Peyer's patch (tissue), 4 donors: Measurements from ENCODE around the gene TXNIP. TPM values are rescaled to one million over a fixed set of nuclear protein-coding genes. Genes with fewer than 3 reads are reported as not detected.

Source experiments
- DNase-seq, 3 donors: peaks; one replicate each; pipeline ENCODE4 v3.0.0-alpha.2; 2017 to 2019
- H3K27ac ChIP-seq, 4 donors: fragments of 200-600 bp; sonication (generic); one replicate each; pipeline ENCODE4 v1.5.1; 2016 to 2019
- H3K27me3 ChIP-seq, 2 donors: fragments of 200-600 bp; sonication (generic); one replicate each; pipeline ENCODE4 v1.5.1; 2019
- H3K36me3 ChIP-seq, 3 donors: fragments of 200-600 bp; sonication (generic); one replicate each; pipeline ENCODE4 v1.5.1; 2016 to 2019
- H3K4me1 ChIP-seq, 4 donors: fragments of 200-600 bp; sonication (generic); one replicate each; pipeline ENCODE4 v1.5.1; 2016 to 2019
- H3K4me3 ChIP-seq, 4 donors: fragments of 200-600 bp; sonication (generic); 1 replicate in 3 of 4; 2 replicates in 1 of 4; pipeline ENCODE4 v1.5.1; 2016 to 2019; ENCODE audit warnings: mild to moderate bottlenecking in 1 of 4
- H3K9me3 ChIP-seq, 4 donors: fragments of 200-600 bp; sonication (generic); one replicate each; pipeline ENCODE4 v1.5.1; 2016 to 2019; ENCODE audit warnings: mild to moderate bottlenecking in 1 of 4
- POLR2A ChIP-seq, 2 donors: fragments of 450-650 bp; IDR thresholded peaks; one replicate each; pipeline ENCODE4 v1.5.1; 2017; ENCODE audit warnings: antibody characterized with exemption in 2 of 2, mild to moderate bottlenecking in 2 of 2, moderate library complexity in 2 of 2
- total RNA-seq, 4 donors: library from RNA; depleted of rRNA; stranded (reverse); fragments of >200 nt; gene quantifications; one replicate each; pipeline ENCODE4 v1.1.0, GENCODE V29; 2016
- TF ChIP-seq, protein P1 (sequence below), 6 experiments: fragments of 450-650 bp in 4 of 6; fragments of 200-600 bp in 2 of 6; sonication (generic) in 1 of 6; IDR thresholded peaks; one replicate each; pipeline ENCODE4 v1.5.1; 2017 to 2019; ENCODE audit warnings: antibody characterized with exemption in 6 of 6, mild to moderate bottlenecking in 3 of 6, moderate library complexity in 1 of 6

The TXNIP gene
- total RNA-seq, 4 donors from 2014 or later, result 313 to 1,366 (median 694) TPM

DNA sequence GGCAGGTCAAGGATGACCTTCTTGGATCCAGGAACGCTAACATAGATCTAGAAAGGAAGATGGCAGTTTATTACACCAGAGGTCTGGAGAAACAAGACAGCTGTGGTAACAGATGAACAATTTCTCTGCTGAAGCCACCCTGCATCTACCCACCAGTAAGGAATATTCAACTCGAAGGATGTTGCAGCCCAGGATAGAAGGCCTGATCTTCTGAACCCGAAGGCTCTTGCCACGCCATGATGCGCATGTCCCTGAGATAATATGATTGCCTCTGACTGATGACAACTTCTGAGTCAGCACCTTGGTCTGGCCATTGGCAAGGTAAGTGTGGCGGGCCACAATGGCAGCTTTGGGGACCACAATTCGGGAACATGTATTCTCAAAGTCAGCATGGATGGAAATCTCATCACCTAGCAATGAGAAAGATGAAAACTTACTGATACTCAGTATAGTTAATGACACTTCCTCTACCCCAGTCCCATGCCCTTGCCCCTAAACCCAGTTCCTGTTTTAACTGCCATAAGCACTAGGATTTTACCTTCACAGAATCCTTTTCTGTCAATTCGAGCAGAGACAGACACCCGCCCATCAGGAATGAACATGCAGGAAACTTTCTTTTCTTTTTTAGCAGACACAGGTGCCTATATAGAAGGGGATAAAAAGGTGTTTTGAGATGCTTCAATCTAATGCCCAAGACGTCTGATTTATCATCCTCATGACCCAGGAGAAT lies 1.8 kb downstream of the TXNIP start:
- DNase-seq, result peak in 2 of 3 donors; percentile 40 to 78
- TF ChIP-seq, protein P1, sequence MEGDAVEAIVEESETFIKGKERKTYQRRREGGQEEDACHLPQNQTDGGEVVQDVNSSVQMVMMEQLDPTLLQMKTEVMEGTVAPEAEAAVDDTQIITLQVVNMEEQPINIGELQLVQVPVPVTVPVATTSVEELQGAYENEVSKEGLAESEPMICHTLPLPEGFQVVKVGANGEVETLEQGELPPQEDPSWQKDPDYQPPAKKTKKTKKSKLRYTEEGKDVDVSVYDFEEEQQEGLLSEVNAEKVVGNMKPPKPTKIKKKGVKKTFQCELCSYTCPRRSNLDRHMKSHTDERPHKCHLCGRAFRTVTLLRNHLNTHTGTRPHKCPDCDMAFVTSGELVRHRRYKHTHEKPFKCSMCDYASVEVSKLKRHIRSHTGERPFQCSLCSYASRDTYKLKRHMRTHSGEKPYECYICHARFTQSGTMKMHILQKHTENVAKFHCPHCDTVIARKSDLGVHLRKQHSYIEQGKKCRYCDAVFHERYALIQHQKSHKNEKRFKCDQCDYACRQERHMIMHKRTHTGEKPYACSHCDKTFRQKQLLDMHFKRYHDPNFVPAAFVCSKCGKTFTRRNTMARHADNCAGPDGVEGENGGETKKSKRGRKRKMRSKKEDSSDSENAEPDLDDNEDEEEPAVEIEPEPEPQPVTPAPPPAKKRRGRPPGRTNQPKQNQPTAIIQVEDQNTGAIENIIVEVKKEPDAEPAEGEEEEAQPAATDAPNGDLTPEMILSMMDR (IDR thresholded peaks at IDR 0.05), result no peak
- TF ChIP-seq POLR2A (IDR thresholded peaks at IDR 0.05), result peak; percentile 18 to 60
- H3K27me3 ChIP-seq, result no peaks in the 10 kb centered on the region
- H3K4me1 ChIP-seq, result peaks cover 0 to 38% (median 7%) of the 10 kb centered on the region in 4 donors
- peak overlapping the region; percentile 66 to 83 (median 72) for H3K4me3 ChIP-seq
- H3K36me3 ChIP-seq, result peaks cover 4 to 34% (median 5%) of the 10 kb centered on the region in 3 donors
- peak overlapping the region; percentile 94 to 99 (median 98) for H3K27ac ChIP-seq
- no peaks in the 10 kb centered on the region for H3K9me3 ChIP-seq

DNA sequence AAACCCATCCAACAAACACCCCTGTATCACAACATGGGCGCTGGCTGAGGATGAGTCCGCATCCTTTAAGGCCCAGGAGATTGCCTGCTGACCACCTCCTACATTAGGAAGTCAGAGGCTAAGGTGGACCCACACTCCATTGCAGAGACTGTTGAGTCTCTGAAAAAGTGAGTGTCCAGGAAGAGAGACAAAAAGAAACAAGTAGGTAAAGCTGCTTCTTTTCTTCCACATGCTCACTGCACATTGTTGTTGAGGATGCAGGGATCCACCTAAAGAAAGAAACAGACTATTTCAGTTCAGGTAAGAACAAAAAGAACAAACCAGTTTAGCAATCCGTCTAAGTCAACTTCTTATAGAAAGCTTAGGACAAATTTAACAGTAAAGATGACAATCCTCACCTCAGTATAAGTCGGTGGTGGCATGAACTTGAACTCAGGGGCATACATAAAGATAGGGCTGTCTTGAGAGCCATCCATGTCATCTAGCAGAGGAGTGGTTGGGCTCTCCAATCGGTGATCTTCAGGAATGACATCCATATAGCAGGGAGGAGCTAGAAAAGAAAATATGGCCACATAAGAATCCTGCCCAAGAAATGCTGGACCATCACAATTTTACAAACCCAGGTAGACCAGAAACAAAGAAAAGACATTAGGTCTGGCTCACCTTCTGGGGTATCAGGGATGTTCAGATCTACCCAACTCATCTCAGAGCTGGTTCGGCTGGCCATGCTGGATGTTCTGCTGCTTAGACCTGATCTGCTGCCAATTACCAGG lies 2.6 kb downstream of the TXNIP start:
- no peaks in the 10 kb centered on the region for H3K9me3 ChIP-seq

DNA sequence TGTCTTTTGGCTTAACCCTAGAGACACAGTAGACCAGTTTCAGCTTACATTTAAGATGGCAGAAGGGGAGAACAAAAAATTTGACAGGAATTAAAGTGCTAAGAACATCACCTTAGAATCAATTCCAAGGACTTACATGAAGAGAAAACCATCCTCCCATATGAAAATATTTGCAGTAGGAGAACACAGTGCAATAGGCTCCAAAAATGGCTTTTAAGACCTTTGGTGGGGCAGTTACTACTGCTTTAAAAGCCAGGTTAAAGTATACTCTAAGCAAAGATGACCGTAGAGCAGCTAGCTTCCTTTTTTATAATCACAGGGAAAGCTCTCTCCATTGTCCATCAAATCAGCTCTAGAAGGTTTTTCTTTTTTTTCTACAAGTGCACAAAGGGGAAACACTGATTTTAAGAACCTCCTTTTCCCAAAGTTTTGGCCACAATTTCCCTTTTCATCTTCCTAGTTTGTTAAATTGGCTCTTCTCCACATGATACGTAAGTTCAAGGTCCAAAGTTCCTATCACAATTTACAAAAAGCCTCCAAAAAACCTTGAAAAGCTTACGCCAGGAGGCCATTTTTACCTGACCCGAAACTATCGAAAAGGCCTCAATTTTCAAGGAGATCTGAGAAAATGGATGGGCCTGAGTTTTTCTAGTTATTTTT lies 3.3 kb downstream of the TXNIP start:
- peak overlapping the region; percentile 66 to 83 (median 72) for H3K4me3 ChIP-seq
- no peaks in the 10 kb centered on the region for H3K27me3 ChIP-seq
- H3K4me1 ChIP-seq, result peaks cover 0 to 23% (median under 1%) of the 10 kb centered on the region in 4 donors
- no peaks in the 10 kb centered on the region for H3K9me3 ChIP-seq
- H3K27ac ChIP-seq, result peak overlapping the region; percentile 94 to 99 (median 98)
- H3K36me3 ChIP-seq, result peaks cover 4 to 34% (median 5%) of the 10 kb centered on the region in 3 donors
- TF ChIP-seq, protein P1 (IDR thresholded peaks at IDR 0.05), result no peak
- no peak for TF ChIP-seq POLR2A (IDR thresholded peaks at IDR 0.05)
- DNase-seq, result no peak

More for the DNA sequence above, 2.6 kb downstream of the TXNIP start:
- TF ChIP-seq, protein P1 (IDR thresholded peaks at IDR 0.05), result peak in 2 of 6 experiments; percentile 3 to 9
- peak in 1 of 2 donors; percentile 22 for TF ChIP-seq POLR2A (IDR thresholded peaks at IDR 0.05)
- H3K36me3 ChIP-seq, result peaks cover 4 to 34% (median 5%) of the 10 kb centered on the region in 3 donors
- no peaks in the 10 kb centered on the region for H3K27me3 ChIP-seq
- H3K27ac ChIP-seq, result peak overlapping the region; percentile 94 to 99 (median 98)
- peak in 1 of 3 donors; percentile 26 for DNase-seq
- H3K4me3 ChIP-seq, result peak overlapping the region; percentile 66 to 83 (median 72)
- peaks cover 0 to 30% (median 4%) of the 10 kb centered on the region in 4 donors for H3K4me1 ChIP-seq

DNA sequence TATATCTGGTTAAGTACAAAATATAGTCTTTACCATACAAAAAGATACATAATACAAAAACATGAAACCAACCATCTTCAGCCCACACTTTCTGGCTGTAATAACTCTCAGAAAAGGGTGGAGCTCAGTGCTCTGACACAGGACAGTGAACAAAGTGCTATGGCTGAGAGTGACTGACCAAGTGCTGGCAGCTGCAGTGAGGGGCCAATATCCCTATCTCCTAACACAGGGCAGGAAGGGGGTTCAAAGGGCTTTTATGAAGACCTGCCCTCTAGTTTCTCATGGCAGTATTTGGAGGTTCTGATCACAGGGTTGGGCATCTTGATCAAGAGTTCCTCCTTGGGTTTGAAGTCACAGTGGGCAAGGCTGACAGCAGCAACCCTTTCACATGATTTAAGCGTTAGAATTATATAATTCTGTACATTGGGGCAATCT lies 3.9 kb downstream of the TXNIP start:
- TF ChIP-seq POLR2A (IDR thresholded peaks at IDR 0.05), result peak; percentile 5 to 62
- TF ChIP-seq, protein P1 (IDR thresholded peaks at IDR 0.05), result no peak
- Histone ChIP-seq H3K36me3 (peaks cover 4 to 34% (median 5%) of the 10 kb centered on the region in 3 donors), H3K4me1 (peaks cover 0 to 19% (median 0%) of the 10 kb centered on the region in 4 donors), H3K9me3 (no peaks in the 10 kb centered on the region), H3K4me3 (peak overlapping the region; percentile 66 to 83 (median 72)), H3K27ac (peak overlapping the region; percentile 94 to 99 (median 98)), H3K27me3 (no peaks in the 10 kb centered on the region)
- DNase-seq, result peak in 2 of 3 donors; percentile 17 to 44
